Activated naive CD8-positive, alpha-beta T cell treated with anti-CD3 and anti-CD28 coated beads, Interleukin-2, amount 50 U/mL, for 16 hours (primary cell): ENCODE results near the gene FAM181A.

Experiments
- DNase-seq: peaks from one replicate; pipeline ENCODE4 v3.0.0-alpha.2; 2020; ENCODE audit warnings: low read depth, low spot score

Gene FAM181A

GRCh38 chr14:93903342-93904184 lies 23.6 kb upstream of the FAM181A start:
- no peak for DNase-seq

GRCh38 chr14:93905623-93906022 lies 21.5 kb upstream of the FAM181A start:
- no peak for DNase-seq

- no peak for DNase-seq
These were observed 20.5 kb upstream of the FAM181A start for GRCh38 chr14:93906341-93907329.

- DNase-seq: no peak
These were observed 17.6 kb upstream of the FAM181A start for GRCh38 chr14:93909429-93910128.

GRCh38 chr14:93911975-93912615 lies 15.0 kb upstream of the FAM181A start:
- no peak for DNase-seq

GRCh38 chr14:93912782-93913181 lies 14.4 kb upstream of the FAM181A start:
- DNase-seq: no peak

- no peak for DNase-seq
These were observed 12.9 kb upstream of the FAM181A start for GRCh38 chr14:93914278-93914677.

GRCh38 chr14:93915070-93915705 lies 12.0 kb upstream of the FAM181A start:
- no peak for DNase-seq

- DNase-seq: no peak
These were observed 11.3 kb upstream of the FAM181A start for GRCh38 chr14:93915800-93916199.

- DNase-seq: no peak
These were observed 10.6 kb upstream of the FAM181A start for GRCh38 chr14:93916498-93916897.

GRCh38 chr14:93917141-93917540 lies 10.0 kb upstream of the FAM181A start:
- no peak for DNase-seq

- no peak for DNase-seq
These were observed 5.9 kb upstream of the FAM181A start for GRCh38 chr14:93921001-93921806.

- no peak for DNase-seq
These were observed 3.5 kb upstream of the FAM181A start for GRCh38 chr14:93923626-93924025.

GRCh38 chr14:93924592-93925355 lies 2.4 kb upstream of the FAM181A start:
- no peak for DNase-seq

- DNase-seq: no peak
These were observed 1.7 kb upstream of the FAM181A start for GRCh38 chr14:93925374-93925895.

GRCh38 chr14:93926245-93926872 lies 785 bp upstream of the FAM181A start:
- DNase-seq: no peak

- no peak for DNase-seq
These were observed 629 bp downstream of the FAM181A start for GRCh38 chr14:93927800-93928145.

GRCh38 chr14:93928184-93929047 lies 1.3 kb downstream of the FAM181A start:
- DNase-seq: no peak
